ENCODE results near the gene GNMT.
"Not testable (repeated sequence)": the region's sequence is repeated elsewhere in the genome, so short reads cannot be mapped to it uniquely, and the experiment has no call there.

GNMT gene

DNA sequence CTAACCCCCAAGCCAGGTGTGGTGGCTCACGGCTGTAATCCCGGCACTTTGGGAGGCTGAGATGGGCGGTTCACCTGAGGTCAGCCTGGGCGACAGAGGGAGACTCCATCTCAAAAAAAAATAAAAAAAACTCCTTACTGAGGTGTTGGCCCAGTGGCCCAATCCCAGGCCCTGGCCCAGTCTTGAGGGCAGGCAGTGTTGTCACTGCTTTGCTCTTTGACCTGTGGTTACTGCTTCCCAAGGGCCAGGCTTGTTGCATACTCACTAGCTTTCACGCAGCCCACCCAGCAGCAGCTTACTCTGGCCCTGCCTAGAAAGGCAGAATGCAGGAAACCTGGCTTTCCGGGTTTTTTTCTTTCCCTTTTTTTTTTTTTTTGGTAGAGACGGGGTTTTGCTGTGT, 18.1 kb upstream of the GNMT start:
- DNase-seq = no peak

DNA sequence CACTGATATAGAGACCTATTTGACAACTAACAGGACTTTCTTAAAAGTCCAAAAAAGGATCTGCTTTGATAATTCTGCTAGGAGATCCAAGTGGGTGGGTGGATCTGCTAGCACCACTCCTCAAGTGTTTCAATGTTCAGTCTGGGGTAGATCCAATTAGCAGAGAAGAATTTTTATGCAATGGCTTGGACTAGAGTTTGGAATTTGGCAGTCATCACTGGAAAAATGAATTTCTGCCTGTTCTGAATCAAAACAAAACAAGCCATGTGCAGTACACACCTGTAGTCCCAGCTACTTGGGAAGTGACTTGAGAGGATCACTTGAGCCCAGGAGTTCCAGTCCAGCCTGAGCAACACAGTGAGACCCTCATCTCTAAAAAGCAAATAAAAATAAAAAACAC, 12.6 kb upstream of the GNMT start:
- no peak for DNase-seq

DNA sequence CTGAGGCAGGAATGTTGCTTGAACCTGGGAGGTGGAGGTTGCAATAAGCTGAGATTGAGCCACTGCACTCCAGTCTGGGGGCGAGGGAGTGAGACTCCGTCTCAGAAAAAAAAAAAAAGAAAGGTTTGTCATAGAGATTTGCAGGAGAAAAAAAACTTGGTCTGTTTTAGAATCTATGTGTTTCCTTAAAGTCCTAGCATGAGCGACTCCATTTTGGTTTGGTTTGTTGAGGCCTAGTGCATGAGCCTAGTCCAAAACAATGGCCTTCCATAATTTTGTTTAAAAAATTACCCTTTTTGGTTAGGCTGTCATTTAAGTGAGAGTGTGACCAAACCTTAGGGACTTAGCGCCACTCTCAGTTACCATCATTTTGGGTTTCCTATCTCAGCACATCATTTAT, 8.2 kb upstream of the GNMT start:
- no peak for DNase-seq

DNA sequence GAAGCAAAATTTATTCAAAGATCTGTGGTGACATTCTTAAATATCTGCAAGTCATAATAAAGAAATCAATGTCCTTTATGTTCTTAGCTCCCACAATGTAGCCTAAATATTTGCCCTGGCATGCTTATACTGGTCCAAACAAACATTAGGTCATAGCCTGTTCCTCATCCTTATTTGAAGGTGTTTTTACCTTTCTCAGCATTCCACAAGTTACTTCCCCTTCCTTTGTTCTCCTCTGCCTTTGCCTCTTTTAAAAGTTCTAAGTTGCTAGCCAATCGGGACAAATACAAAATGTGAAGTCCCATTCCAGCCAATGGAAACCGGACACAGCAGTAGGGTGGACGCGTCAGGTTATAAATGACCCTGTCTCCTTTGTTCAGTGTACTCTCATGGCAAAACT, 6.1 kb upstream of the GNMT start:
- not testable (repeated sequence) for DNase-seq

DNA sequence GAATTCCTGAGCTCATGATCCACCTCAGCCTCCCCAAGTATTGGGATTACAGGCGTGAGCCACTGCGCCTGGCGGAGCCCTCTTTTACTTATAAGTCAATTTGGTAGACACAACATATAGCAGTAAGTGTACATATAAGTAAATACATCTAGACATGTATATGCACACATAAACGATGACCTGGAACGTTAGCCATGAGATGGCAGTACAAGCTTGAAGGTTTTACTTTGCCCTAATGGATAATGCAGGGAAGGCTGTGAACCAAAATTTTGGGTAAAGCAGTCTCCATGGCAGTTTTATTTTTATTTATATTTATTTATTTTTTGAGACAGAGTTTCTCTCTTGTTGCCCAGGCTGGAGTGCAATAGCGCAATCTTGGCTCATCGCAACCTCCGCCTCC, 2.4 kb upstream of the GNMT start:
- no peak for DNase-seq

DNA sequence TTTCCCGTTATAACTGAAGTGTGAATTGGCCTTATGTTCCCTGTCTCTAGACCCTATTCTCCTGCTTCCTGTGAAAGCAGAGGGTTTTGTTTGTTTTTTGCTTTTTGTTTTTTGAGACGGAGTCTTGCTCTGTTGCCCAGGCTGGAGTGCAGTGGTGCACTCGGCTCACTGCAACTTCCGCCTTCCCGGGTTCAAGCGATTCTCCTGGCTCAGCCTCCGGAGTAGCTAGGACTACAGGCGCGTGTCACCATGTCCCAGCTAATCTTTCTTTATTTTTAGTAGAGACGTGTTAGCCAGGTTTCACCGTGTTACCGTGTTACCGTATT, 674 bp upstream of the GNMT start:
- DNase-seq = no peak

DNA sequence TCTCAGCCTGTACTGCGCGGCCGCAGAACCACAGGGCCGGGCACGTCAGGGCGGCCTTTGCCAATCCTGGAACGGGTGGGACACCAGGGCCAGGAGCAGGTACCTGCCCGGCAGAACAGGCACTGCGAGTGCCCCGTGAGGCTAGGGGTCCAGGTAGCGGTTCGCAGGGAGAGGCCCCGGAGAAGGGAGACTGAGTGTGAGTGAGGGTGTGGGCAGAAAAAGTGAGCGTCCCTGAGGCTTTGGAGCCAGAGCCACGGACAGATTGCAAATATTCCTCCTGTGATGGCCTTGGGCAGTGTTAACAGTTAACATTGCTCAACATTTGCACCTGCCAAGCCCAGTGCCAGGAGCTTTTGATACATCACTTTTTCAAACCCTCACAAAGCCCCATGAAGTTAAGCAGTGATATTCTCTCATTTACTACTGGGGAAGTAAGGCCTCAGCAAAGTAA, 491 bp downstream of the GNMT start:
- no peak for DNase-seq

DNA sequence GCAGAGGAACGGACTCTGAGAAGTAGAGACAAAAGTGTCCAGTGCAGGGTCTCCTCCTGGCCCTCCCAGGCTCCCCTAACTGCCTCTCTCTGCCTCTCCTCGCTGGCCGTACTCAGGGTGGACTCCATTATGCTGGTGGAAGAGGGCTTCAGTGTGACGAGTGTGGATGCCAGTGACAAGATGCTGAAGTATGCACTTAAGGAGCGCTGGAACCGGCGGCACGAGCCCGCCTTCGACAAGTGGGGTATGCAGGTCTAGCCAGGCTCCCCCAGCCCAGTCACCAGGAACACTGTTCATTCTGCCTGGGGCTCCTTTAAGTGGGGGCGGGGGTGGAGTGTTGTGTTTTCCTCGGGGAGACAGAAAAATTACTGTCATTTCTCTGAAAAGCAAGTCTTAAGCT, 1.5 kb downstream of the GNMT start:
- DNase-seq = no peak

DNA sequence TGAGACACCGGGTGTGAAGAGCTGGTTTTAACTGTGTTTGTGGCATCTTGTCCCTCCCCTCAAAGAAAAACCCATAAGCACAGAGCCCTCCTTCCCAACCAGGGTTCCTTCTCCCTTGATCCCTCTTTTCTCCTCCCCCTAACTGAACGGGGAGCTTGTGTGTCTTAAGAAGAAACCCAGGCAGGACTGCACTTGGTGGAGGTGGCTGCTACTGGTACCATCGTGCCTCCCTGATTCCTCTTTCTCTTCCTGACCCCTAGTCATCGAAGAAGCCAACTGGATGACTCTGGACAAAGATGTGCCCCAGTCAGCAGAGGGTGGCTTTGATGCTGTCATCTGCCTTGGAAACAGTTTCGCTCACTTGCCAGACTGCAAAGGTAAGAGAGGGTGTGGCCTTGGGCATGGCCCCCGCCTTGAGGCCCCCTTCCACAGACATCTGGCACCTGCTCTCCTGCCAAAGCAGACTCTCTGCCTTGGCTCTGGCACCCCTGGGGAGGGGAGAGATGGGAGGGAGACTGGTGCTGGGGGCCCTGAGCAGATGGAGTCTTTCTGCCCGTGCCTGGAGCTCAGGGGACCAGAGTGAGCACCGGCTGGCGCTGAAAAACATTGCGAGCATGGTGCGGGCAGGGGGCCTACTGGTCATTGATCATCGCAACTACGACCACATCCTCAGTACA, 2.1 kb downstream of the GNMT start:
- DNase-seq = no peak

DNA sequence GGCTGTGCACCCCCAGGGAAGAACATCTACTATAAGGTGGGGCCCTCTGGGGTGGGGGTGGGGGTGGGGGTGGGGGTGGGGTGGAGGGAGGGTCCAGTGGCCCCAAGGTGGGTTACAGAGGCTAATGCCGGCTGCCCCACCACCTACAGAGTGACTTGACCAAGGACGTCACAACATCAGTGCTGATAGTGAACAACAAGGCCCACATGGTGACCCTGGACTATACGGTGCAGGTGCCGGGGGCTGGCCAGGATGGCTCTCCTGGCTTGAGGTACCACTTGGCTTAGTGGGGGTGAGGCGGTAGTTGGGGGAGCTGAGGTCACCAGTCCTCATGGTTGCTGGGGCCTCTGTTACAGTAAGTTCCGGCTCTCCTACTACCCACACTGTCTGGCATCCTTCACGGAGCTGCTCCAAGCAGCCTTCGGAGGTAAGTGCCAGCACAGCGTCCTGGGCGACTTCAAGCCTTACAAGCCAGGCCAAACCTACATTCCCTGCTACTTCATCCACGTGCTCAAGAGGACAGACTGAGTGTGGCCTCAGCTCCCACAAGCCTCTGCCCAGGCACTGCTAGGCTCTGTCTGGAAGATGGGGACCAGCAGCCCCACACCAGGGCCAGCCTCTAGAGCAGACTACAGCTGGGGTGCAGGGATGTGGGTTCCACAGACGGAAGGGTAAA, 2.8 kb downstream of the GNMT start:
- DNase-seq = no peak

DNA sequence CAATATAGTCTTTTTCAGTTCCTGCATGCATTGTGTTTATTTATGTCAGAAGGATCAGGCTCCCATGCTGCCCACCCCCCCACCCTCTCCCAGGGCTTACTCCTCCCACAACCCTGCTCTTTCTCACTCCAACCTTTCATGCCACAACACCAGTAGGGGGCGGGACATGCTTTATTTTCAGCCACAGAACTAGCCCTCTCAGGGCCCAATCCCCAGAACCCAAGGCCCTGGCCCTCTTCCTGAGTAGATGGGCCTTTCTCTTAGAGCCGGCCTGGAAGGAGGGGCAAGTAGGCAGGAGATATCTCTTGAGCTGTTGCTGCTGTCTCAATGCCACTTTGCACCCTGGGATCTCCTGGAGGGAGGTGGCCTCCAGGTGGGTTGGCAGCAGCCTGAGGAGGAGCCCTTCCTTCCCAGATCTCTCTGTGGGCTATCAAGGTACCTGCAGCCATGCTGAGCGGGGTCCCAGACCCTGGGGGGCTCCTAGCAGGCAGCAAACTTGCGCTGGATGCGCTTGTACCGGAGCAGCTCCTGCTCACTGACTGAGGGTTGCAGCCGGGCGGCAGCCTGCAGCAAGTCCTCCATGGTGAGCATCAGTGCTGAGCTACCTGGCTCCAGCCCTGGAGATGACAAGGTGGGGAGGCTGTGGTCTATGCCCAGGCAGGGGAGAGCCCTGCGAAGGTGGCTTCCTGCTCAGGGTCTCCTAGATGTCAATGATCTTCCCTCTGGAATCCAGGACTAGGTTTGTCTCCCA, 3.5 kb downstream of the GNMT start:
- DNase-seq = no peak

DNA sequence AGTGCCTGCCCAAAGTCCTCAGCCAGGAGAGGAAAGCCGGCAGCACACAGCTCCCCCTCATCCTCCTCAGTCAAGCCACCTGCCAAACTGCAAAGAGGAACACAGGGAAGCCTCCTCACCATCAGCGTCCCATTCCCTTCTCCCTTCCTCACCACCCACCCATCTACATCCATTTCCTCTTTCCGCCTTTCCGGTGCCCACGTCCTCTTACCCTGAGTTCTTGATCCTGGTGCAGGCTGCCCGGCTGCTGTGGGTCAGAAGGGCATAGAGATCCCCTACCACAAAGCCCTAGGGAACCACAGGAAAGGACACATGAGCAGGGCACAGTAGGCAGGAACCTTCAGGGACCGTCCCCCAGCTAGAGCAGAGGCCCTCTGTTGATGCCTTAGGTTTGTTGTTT, 6.0 kb downstream of the GNMT start:
- DNase-seq = no peak

DNA sequence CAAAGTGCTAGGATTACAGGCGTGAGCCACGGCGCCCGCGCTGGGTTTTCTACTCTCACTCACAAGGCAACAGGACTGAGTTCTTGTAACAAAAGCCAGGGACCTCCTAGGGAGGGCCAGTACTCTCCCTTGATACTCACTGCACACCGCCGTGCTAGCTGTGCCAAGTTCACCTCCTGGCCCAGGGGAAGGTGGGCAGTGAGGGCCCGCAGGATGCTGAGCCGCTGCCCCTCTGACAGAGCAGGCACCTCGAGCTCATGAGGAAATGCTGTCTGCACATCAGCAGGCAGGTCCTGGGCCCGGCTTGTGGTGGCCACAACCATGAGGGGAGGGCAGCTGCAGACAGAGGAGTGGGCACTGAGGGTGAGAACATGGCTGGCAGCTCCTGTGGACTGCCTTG, 6.7 kb downstream of the GNMT start:
- no peak for DNase-seq

DNA sequence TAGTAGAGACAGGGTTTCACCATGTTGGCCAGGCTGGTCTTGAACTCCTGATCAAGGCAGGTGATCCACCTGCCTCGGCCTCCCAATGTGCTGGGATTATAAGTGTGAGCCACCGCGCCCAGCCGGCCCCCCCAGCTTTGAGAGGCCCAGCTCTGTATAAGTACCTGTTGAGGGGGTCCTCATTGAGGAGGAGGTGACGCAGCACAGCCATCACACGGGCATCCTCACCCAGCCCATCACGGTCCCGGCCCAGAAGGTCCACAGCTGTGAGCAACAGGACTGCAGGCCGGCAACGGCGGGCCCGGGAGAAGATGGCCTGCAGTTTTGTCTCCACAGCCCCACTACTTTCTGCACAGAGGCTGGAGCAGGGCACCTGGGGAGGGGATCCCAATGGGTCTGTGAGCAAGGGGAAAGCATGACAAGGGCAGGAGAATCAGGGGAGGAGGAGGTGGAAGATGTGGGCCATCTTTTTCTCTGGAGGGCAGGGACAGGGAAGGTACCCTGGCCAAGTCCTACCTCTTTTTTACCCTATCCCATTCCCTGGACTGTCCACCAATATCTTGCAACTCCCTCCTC, 7.7 kb downstream of the GNMT start:
- no peak for DNase-seq

DNA sequence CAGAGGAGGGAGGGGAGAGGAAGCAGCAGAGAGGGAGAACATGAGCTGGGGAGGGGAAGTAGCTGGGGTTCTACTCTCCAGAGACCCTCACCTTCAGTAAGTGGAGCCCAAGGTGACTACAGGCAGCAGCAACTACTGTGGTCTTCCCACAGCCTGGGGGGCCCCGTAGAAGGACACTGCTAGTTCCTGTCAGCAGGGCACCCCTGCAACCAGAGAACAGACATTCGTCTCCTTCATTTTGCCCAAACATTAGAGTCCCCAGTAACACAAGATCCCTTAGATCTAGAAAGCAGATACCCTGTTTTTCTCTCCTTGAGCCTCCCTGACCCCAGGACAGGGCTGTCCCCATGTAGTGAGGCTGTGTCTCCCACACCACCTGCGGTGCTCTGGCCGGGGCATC, 8.2 kb downstream of the GNMT start:
- no peak for DNase-seq

DNA sequence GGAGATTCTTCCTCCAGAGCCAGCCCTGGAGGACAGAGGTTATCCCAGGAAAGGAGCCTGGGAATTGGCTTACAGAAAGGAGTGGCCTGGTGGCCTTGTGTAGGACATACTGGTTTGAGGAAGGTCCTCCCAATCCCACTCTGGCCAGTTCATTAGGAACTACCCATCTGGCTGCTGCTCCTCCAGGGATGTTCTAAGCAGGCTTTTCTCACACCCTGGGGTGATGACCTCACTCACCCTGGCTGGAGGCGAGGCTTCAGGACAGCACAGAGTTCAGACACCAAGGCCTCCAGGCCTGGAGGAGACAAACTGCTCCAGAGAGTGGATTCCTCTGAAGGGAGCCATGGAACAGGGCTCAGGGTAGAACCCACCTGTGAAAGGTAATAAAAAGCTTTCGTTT, 8.9 kb downstream of the GNMT start:
- no peak for DNase-seq

DNA sequence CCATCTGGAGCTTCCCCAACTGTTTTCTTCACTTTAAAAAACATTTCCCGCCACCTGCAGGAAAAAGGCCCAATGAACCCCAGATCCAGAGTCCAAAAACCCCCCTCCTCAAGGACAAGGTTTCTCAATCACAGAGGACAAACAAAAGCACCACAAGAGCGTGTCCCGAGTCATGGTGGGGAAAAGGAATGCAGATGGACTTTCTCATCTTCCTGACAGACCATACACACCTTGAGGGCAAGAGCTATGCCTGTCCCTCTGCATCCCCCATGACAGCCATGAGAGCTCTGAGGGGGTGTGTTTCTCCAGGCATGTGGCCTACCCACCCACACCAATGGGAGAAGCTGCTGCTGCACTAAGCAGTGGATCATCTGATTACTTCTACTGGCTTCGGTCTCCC, 9.4 kb downstream of the GNMT start:
- no peak for DNase-seq

DNA sequence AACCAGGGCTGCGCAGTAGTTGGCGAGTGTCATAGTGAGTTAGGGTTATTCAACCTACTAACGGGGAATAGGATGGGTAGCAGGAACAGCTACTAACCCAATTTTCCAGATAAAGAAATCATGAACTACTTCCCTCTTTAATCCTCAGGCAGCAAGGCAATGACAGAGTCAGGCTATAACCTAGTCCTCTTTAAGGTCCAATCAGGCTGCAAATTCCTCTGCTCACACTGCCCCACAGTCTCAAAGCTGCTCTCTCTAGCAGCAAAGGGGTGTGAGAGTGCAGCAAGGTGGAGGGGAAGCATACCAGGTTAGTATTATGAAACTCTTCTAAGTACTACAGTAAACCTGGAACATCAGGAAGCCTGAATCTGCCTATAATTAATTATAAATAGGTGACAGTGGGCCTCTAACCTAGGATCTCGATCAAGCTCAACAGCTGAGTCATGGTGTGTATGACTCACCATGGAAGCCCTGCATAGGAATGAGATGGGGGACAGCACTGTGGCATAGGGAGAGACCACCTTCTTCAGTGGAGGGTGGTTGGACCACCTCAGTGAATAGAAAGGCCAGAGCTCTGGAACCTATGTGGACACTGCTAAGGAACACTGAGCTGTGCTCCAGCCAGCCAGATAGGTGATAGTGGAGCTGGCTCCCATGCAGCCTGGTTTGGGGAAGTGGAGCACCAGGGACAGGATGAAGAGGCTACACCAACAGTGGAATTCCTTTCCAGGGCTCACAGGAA, 10.5 kb downstream of the GNMT start:
- DNase-seq = no peak

DNA sequence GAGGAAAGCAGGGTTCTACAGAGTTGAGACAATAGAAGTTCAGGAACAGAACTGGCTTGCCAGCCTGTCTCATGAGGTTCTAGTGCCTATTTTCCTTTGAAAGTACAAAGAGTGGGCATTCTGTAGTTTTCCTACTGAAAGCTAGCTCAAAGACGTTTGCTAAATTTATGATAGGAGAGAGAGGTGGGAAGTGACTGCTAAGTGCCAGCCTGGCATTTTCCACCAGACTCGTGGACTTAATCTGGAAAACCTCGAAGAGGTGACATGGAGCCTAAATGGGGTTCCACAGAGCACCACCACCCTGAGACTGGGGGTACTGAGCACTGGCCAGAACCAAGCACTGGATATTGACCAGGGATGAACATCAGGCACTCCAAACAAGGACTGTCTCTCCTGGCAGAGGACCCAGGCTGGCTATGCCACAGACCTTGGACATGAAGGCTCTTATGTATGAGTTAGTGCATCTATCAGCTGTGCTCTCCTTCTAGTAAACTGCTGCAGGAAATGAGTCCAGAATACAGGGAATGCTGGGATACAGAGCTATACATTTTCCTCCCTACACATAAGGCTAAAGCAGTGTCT, 11.3 kb downstream of the GNMT start:
- DNase-seq = no peak

DNA sequence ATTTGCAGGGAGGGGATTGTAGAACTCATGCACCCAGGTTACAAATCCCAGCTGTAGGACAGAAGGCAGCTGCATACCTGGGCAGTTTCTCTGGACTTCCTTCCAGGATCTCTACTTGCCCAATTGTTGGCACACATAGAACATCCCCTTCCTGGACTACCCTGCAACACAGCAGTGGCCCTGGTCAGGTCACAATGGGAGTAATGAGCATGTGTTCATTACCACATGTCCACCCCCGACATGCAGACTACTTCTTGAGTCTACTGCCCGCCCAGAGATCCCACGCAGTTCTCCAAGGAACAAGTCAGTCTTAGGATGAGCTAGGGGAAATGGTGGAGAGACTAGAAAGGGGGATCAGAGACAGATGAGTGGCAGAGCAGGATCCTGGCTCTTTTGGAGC, 13.4 kb downstream of the GNMT start:
- no peak for DNase-seq

DNA sequence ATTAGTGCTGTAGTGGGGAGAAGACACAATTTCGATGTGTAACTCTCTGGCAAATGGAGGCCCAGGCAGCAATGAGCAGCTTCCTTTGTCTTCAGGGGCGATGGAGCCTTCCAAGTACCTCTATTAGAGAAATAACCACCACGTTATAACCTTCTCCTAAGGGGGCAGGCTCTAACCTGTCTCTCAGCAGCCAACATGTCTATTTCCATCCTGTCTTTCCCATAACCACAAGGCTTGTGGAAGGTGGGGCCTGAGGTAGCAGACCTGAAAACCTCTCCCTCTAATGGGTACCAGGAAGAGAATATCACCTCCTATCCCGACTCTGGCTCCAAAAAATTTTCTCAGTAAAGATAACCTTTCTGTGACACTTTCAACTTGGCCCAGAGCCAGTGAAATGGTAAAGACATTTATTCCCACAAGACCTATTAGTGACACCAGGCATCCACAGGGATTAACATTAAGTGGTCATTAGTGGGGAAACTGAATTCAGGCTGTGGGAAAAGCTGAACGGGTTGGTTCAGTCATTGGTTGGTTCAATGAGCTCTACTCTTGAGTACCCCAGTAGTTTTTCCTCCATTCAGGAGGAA, 14.5 kb downstream of the GNMT start:
- no peak for DNase-seq

DNA sequence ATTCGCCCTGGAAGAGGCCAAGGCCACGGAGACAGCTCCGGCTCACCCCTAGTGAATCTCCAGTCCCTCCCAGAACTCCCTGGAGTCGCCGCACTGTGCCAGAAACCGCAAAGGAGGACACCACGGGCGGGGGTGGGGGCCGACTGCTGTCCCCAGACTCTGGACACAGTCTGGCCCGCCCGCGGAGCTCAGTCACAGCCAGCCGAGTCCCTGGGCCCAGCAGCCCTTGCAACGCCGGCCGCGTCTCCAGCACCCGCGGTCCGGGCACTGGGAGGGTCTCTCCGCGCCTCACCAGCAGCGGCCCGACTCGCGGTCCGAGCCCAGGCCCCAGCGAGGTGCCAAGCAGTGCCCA, 17.9 kb downstream of the GNMT start:
- DNase-seq = peak; percentile 57

Measured in right forelimb (tissue), 1 donor.